Transverse colon (tissue), 4 donors: ENCODE data around the gene NEK6.

ENCODE experiments used
- CTCF ChIP-seq, 5 experiments: fragments of 200-600 bp in 3 of 5; fragments of 450-650 bp in 2 of 5; sonication (generic) in 3 of 5; IDR thresholded peaks; 1 replicate in 2 of 5; 2 replicates in 3 of 5; pipeline ENCODE4 v1.5.1; 2016 to 2017; ENCODE audit warnings: antibody characterized with exemption in 5 of 5, inconsistent platforms in 3 of 5, mild to moderate bottlenecking in 2 of 5, moderate library complexity in 1 of 5
- POLR2AphosphoS5 ChIP-seq, 3 donors: sonication (generic); formaldehyde crosslinking; IDR thresholded peaks; one replicate each; pipeline ENCODE4 v1.6.1; 2016; ENCODE audit warnings: antibody characterized with exemption in 3 of 3

- no peak for TF ChIP-seq CTCF (IDR thresholded peaks at IDR 0.05)
- TF ChIP-seq POLR2AphosphoS5 (IDR thresholded peaks at IDR 0.05): no peak
Measured at GRCh38 chr9:124215956-124216355, 41.8 kb upstream of the NEK6 start.
